Measurements from ENCODE around the gene ECI2. TPM values are rescaled to one million over a fixed set of nuclear protein-coding genes. Genes with fewer than 3 reads are reported as not detected.

ECI2 gene
- total RNA-seq, 1 experiment from 2014 or later, result 61.4 TPM

- TF ChIP-seq, protein P1, sequence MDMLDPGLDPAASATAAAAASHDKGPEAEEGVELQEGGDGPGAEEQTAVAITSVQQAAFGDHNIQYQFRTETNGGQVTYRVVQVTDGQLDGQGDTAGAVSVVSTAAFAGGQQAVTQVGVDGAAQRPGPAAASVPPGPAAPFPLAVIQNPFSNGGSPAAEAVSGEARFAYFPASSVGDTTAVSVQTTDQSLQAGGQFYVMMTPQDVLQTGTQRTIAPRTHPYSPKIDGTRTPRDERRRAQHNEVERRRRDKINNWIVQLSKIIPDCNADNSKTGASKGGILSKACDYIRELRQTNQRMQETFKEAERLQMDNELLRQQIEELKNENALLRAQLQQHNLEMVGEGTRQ (CRISPR knock-in tag; IDR thresholded peaks at IDR 0.05), result no peak
- TF ChIP-seq CDX4 (CRISPR knock-in tag; IDR thresholded peaks at IDR 0.05; ENCODE audit: borderline replicate concordance) (no peak), MLX (CRISPR knock-in tag; IDR thresholded peaks at IDR 0.05) (no peak), ELF4 (CRISPR knock-in tag; IDR thresholded peaks at IDR 0.05; ENCODE audit: low read depth) (no peak)
Observed at GRCh38 chr6:4128748-4129147, 6.6 kb downstream of the ECI2 start (continued).

- Mint-ChIP-seq H3K36me3 (peaks cover 77% of the 10 kb centered on the region), H3K4me3 (no peak overlapping the region), H3K9me3 (peaks cover 22% of the 10 kb centered on the region), H3K4me1 (peaks cover 2% of the 10 kb centered on the region), H3K27ac (no peak overlapping the region), H3K27me3 (ENCODE audit: low read depth) (no peaks in the 10 kb centered on the region)
- CTCF ChIA-PET, result no interaction called here
- POLR2A ChIA-PET, result no interaction called here
- DNase-seq (ENCODE audit: low spot score) (no peak), ATAC-seq (no peak)
- TF ChIP-seq SP1 (CRISPR knock-in tag; conservative IDR thresholded peaks at IDR 0.05) (no peak), FOXJ3 (CRISPR knock-in tag; IDR thresholded peaks at IDR 0.05; ENCODE audit: borderline replicate concordance) (no peak), ZNF317 (CRISPR knock-in tag; IDR thresholded peaks at IDR 0.05; ENCODE audit: borderline replicate concordance, low read depth) (no peak), NFYB (CRISPR knock-in tag; conservative IDR thresholded peaks at IDR 0.05; ENCODE audit: low read depth) (no peak), JUN (CRISPR knock-in tag; IDR thresholded peaks at IDR 0.05) (no peak), FOXP1 (CRISPR knock-in tag; IDR thresholded peaks at IDR 0.05; ENCODE audit: borderline replicate concordance) (no peak), TP53 (CRISPR knock-in tag; IDR thresholded peaks at IDR 0.05) (no peak), CTCF (IDR thresholded peaks at IDR 0.05) (no peak), E2F1 (CRISPR knock-in tag; IDR thresholded peaks at IDR 0.05) (no peak)
- TF ChIP-seq, protein P2, sequence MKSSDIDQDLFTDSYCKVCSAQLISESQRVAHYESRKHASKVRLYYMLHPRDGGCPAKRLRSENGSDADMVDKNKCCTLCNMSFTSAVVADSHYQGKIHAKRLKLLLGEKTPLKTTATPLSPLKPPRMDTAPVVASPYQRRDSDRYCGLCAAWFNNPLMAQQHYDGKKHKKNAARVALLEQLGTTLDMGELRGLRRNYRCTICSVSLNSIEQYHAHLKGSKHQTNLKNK (CRISPR knock-in tag; IDR thresholded peaks at IDR 0.05), result no peak
Observed at GRCh38 chr6:4128072-4128471, 7.3 kb downstream of the ECI2 start.

DNA sequence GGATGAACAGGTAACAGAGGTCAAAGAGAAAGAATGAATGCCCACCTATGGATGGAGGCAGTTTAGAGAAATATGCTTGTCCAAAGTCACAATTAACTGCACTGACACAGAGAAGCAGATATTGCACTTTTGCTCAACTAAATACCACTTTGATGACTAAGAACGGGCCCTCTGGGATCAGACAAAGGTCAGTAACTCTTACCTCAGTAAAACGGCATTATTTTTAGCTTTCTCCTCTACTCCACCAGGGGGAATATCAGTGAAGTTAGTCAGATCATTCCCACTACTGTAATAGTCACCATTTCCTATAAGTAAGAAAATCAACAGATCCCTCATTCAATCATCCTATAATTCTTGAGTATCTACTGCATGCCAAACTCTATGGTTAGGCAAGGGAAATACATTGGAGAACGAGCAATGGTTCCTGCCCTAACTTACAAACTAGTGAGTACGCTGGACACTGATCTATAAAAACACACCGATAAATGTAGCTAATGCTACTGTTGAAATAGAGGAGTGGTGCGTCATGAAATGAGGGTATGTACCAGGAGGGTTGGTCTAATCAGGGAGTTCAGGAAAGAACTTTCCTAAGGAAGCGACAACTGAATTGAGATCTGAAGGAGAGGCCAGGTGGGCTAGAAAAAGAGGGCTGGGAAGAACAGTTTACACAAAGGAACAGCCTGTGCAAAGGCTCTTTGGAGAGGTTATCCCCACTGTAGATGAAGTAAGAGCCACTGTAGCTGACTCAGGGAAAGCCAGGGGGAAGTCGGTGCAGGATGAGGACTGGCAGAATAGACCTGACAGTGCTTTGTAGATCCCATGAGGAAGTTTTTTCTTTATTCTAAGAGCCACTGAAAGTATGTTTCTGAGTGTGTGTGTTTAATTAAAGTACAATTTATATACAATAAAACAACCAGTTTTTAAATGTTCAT lies 9.2 kb downstream of the ECI2 start:
- Mint-ChIP-seq H3K4me3 (no peak overlapping the region), H3K36me3 (peaks cover 73% of the 10 kb centered on the region), H3K4me1 (no peaks in the 10 kb centered on the region), H3K27ac (peak overlapping the region; percentile 15; the same call in 1 of the 2 replicates), H3K27me3 (ENCODE audit: low read depth) (no peaks in the 10 kb centered on the region), H3K9me3 (peaks cover 9% of the 10 kb centered on the region)
- DNase-seq (ENCODE audit: low spot score) (no peak), ATAC-seq (no peak)
- POLR2A ChIA-PET, result no interaction called here
- CTCF ChIA-PET, result interaction anchor here (1.2 to 1.3 kb wide), 2 partner anchors 12 to 27 kb away, joined by 3 to 6 read pairs; no protein-coding TSS in a partner anchor
- TF ChIP-seq ETV6 (CRISPR knock-in tag; IDR thresholded peaks at IDR 0.05) (no peak), ZNF219 (CRISPR knock-in tag; IDR thresholded peaks at IDR 0.05; ENCODE audit: borderline replicate concordance) (no peak), SP1 (CRISPR knock-in tag; conservative IDR thresholded peaks at IDR 0.05) (no peak), NR1H2 (CRISPR knock-in tag; IDR thresholded peaks at IDR 0.05) (no peak), RORB (CRISPR knock-in tag; IDR thresholded peaks at IDR 0.05) (no peak), E2F5 (CRISPR knock-in tag; IDR thresholded peaks at IDR 0.05) (no peak), ATF2 (CRISPR knock-in tag; IDR thresholded peaks at IDR 0.05; ENCODE audit: borderline replicate concordance, low read depth) (no peak), ATF3 (CRISPR knock-in tag; conservative IDR thresholded peaks at IDR 0.05) (no peak), ZNF263 (CRISPR knock-in tag; IDR thresholded peaks at IDR 0.05; ENCODE audit: low read depth) (no peak), MXD4 (CRISPR knock-in tag; IDR thresholded peaks at IDR 0.05; ENCODE audit: borderline replicate concordance) (no peak), ZNF317 (CRISPR knock-in tag; IDR thresholded peaks at IDR 0.05; ENCODE audit: borderline replicate concordance, low read depth) (no peak), CREM (CRISPR knock-in tag; IDR thresholded peaks at IDR 0.05) (no peak)
